Esophagus squamous epithelium (tissue), 4 donors: Measurements from ENCODE around the gene NAA35.

Experiments used
- POLR2A ChIP-seq, 4 donors: fragments of 450-650 bp; IDR thresholded peaks; one replicate each; pipeline ENCODE4 v1.6.1; 2017; ENCODE audit warnings: antibody characterized with exemption in 4 of 4, mild to moderate bottlenecking in 4 of 4, moderate library complexity in 3 of 4
- TF ChIP-seq, protein P1 (sequence below), 6 experiments: fragments of 450-650 bp in 4 of 6; fragments of 200-600 bp in 2 of 6; sonication (generic) in 2 of 6; IDR thresholded peaks; one replicate each; pipeline ENCODE4 v1.5.1; 2016 to 2019; ENCODE audit warnings: antibody characterized with exemption in 6 of 6, mild to moderate bottlenecking in 4 of 6, moderate library complexity in 4 of 6

DNA sequence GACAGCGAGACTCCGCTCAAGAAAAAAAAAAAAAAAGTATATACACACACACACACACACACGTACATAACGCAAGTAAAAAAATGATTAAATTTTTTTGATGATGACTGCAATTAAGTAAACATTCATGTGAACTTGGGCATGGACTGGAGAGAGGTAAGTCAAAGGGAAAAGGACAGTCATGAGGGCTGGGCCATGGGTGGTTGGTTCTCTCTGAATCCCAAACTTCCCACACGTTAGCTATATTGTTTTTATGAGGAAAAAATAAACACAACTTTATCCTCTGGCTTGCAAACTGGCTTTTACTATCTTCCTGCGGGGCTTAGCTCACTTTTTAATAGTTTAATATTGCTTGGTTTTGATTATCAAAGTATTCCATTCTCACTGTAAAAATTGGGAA lies 104.7 kb downstream of the NAA35 start:
- TF ChIP-seq, protein P1, sequence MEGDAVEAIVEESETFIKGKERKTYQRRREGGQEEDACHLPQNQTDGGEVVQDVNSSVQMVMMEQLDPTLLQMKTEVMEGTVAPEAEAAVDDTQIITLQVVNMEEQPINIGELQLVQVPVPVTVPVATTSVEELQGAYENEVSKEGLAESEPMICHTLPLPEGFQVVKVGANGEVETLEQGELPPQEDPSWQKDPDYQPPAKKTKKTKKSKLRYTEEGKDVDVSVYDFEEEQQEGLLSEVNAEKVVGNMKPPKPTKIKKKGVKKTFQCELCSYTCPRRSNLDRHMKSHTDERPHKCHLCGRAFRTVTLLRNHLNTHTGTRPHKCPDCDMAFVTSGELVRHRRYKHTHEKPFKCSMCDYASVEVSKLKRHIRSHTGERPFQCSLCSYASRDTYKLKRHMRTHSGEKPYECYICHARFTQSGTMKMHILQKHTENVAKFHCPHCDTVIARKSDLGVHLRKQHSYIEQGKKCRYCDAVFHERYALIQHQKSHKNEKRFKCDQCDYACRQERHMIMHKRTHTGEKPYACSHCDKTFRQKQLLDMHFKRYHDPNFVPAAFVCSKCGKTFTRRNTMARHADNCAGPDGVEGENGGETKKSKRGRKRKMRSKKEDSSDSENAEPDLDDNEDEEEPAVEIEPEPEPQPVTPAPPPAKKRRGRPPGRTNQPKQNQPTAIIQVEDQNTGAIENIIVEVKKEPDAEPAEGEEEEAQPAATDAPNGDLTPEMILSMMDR (IDR thresholded peaks at IDR 0.05) = no peak
- no peak for TF ChIP-seq POLR2A (IDR thresholded peaks at IDR 0.05)
